ENCODE measurements around the gene CSNK1E.

CSNK1E gene

GRCh38 chr22:38273135-38273826 lies 44.0 kb downstream of the CSNK1E start:
- no peak for DNase-seq (ENCODE audit: low spot score)

- peak; percentile 93 for DNase-seq (ENCODE audit: low spot score)
Observed at GRCh38 chr22:38272373-38273134, 44.7 kb downstream of the CSNK1E start, which contains the start of gene TMEM184B. TMEM184B (minus strand) TSS chr22:38273010; CDS start chr22:38247961, 25,049 bp downstream.

- DNase-seq (ENCODE audit: low spot score): no peak
Observed at GRCh38 chr22:38271927-38272372, 45.3 kb downstream of the CSNK1E start.

GRCh38 chr22:38271101-38271500 lies 46.1 kb downstream of the CSNK1E start:
- DNase-seq (ENCODE audit: low spot score): no peak

GRCh38 chr22:38270091-38270992 lies 46.9 kb downstream of the CSNK1E start:
- no peak for DNase-seq (ENCODE audit: low spot score)

GRCh38 chr22:38269466-38269865 lies 47.8 kb downstream of the CSNK1E start:
- no peak for DNase-seq (ENCODE audit: low spot score)

- DNase-seq (ENCODE audit: low spot score): no peak
Observed at GRCh38 chr22:38267086-38267485, 50.1 kb downstream of the CSNK1E start.

GRCh38 chr22:38266120-38266519 lies 51.1 kb downstream of the CSNK1E start:
- DNase-seq (ENCODE audit: low spot score): no peak

- no peak for DNase-seq (ENCODE audit: low spot score)
Observed at GRCh38 chr22:38264322-38264843, 52.9 kb downstream of the CSNK1E start.

- peak; percentile 68 for DNase-seq (ENCODE audit: low spot score)
Observed at GRCh38 chr22:38262051-38262795, 55.0 kb downstream of the CSNK1E start.

- DNase-seq (ENCODE audit: low spot score): no peak
Observed at GRCh38 chr22:38260761-38261681, 56.2 kb downstream of the CSNK1E start.

GRCh38 chr22:38259370-38259769 lies 57.9 kb downstream of the CSNK1E start:
- no peak for DNase-seq (ENCODE audit: low spot score)

- no peak for DNase-seq (ENCODE audit: low spot score)
Observed at GRCh38 chr22:38258895-38259294, 58.3 kb downstream of the CSNK1E start.

- no peak for DNase-seq (ENCODE audit: low spot score)
Observed at GRCh38 chr22:38257650-38258250, 59.5 kb downstream of the CSNK1E start.

GRCh38 chr22:38257181-38257580 lies 60.1 kb downstream of the CSNK1E start:
- DNase-seq (ENCODE audit: low spot score): no peak

GRCh38 chr22:38255697-38256096 lies 61.5 kb downstream of the CSNK1E start:
- no peak for DNase-seq (ENCODE audit: low spot score)

GRCh38 chr22:38251341-38251692 lies 65.9 kb downstream of the CSNK1E start:
- DNase-seq (ENCODE audit: low spot score): no peak

- no peak for DNase-seq (ENCODE audit: low spot score)
Observed at GRCh38 chr22:38250643-38251340, 66.4 kb downstream of the CSNK1E start.
